HG02623 (cell line): ENCODE results near the gene IPO13.

Experiments
- ATAC-seq: cut with Tn5 transposase; IDR thresholded peaks from one replicate; pipeline ENCODE4 v1.9.1; 2021; ENCODE audit warnings: moderate library complexity; ENCODE audit not compliant: unreplicated experiment

IPO13 gene

DNA sequence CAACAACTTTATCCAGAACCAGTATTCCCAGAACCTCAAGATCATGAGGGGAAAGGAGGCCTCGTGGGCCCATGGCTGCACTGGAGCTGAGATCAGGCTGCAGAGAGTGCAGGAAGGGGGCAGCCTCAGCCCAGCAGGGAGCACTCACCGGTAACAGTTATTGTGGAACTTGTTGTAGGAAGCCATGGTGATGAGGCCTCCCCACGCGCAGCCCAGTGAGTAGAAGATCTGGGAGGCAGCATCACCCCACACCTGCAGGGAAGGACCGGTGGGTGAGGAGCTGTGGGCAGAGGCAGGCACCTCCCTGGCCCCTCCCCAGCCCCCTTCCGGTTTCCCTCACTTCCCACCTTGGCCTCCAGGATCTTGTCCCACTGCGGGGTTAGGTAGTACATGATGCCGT, 55.4 kb downstream of the IPO13 start:
- ATAC-seq = no peak

- ATAC-seq = no peak
Measured at GRCh38 chr1:44002606-44003157, 55.9 kb downstream of the IPO13 start.

DNA sequence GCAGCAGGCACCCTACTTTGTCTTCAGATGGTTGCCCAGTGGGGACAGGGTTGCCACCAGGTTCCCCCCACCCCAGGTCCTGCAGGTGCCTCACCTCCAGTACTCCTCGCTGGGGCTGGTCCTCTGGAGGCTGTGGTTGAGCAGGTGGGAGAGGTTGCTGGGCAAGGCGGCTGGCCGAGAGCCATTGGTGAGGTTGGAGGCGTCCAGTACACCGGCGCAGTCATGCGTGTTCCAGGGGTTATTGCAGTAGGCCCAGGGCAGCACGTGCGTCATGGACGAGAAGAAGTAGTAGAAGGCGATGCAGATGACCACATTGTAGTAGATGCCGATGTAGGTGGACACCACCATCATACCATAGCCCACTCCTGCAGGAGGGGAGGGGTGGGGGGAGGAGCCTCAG, 61.5 kb downstream of the IPO13 start:
- no peak for ATAC-seq

DNA sequence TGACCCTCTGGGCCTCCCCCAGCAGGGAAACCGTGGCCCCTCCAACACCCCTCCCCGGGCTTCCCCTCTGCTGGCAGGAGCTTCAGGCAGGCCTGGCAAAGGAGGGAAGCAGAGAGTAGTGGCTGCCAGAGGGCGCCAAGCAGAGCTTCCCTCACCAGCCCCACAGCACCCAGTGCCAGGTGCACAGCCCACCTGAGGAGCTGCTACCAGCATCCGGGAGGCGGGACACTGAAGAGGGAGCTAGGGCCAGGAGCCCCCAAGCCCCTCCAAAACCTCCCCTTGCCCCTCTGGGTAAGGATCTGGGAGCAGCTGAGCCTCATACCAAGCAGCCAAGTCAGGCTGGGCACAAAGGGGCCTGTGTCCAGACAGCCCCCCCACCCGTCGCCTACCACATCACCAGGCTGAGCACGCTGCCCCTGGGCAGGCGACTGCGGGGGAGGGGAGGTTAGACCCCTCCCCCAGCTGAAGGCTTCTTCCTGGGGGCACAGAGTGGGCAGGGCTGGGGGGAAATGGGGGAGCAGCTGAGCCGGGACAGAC, 64.3 kb downstream of the IPO13 start:
- ATAC-seq = no peak

GRCh38 chr1:44012404-44012803, 65.7 kb downstream of the IPO13 start:
- ATAC-seq = no peak

GRCh38 chr1:44012941-44013609, 66.3 kb downstream of the IPO13 start:
- ATAC-seq = no peak

DNA sequence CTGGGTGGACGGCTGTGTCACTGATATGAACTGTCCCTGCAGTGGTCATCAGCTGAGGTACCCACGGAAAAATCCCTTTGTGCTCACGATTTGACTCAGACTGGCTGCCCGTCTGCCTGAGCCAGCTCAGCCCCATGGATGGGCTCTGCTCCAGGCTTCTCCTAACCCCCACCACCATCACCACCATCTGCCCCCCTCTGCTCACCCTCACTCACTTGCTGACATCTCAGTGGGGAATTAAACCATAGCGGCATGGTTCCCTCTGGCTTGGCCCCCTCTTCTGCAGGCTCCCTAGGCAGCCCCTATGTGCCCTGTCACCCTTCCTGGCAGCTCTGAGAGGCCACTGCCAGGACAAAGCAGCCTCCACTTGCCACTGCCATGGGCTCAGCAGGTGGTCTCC, 67.2 kb downstream of the IPO13 start:
- no peak for ATAC-seq

GRCh38 chr1:44014365-44015104, 67.8 kb downstream of the IPO13 start:
- ATAC-seq = no peak

DNA sequence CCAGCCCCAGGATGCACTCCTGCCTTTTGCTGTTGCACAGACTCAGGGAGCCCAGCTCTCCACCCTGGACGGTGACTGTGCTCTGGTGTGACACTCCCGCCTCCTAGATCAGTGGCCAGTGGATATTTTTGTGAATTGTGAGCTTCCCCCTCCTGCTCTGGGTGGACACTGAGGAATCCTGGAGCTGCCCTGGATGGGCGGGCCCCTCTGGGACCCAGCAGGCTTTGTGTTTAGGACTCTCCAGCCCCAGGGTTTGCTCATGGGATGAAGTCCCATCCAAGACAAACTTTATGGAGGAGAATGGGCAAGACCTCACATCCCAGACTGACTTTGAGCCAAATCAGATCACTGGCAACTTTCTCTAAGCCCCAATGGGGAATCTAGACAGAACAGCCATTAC, 68.5 kb downstream of the IPO13 start:
- no peak for ATAC-seq

- ATAC-seq = no peak
Measured at GRCh38 chr1:44016041-44016889, 69.5 kb downstream of the IPO13 start.

DNA sequence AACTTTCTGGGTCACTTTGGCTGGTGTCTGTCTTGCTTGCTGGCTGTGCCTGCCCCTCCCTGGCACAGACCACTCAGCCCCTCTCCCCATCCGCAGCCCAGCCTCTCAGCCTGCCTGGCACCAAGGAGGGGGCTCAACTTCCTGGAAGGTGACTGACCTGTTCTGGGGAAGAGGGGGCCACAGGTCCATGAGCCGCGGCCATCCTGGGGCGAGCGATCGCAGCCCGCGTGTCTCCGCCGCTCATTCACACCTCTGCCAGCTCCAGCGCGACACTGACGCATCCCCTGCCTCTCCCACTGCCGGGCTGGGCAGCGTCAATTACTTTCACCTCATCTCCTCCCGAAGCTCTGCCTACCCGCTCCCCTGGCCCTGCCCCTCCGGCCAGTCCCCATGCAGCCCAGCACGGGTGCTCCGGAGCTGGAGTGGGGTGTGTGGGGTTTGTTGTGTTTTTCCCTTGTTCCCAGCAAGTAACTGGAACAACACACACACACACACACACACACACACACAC, 70.2 kb downstream of the IPO13 start:
- ATAC-seq = no peak
